ENCODE results near the gene CHD5. TPM values are rescaled to one million over a fixed set of nuclear protein-coding genes. Genes with fewer than 3 reads are reported as not detected.

The CHD5 gene
- polyA plus RNA-seq, 1 donor (not counting 4 experiments of a cell fraction or from before 2014, with no cell fraction given), result 0.07 TPM

DNA sequence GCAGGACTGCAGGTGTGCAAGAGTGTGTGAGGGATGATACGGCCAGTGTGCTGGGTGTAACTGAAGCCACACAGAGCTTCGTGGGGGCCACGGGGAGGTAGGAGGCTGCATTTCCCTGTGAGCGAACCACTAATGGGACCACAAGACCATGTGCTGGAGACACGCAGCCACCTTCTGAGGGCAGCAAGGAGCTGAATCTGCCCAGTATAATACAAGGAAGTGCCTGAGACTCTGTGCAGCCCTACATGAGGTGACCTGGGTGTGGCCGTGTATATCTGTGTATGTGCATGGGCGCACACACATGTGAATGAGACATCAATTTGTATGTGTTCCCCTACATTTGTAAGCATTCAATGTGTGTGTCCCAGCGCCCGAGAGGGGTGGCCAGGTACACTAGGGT, 50.8 kb downstream of the CHD5 start:
- dilution Hi-C loops (cut with MboI; ENCODE audit: extremely low pct_ligation_motif_present, low sequenced_read_pairs), result no loop called here

DNA sequence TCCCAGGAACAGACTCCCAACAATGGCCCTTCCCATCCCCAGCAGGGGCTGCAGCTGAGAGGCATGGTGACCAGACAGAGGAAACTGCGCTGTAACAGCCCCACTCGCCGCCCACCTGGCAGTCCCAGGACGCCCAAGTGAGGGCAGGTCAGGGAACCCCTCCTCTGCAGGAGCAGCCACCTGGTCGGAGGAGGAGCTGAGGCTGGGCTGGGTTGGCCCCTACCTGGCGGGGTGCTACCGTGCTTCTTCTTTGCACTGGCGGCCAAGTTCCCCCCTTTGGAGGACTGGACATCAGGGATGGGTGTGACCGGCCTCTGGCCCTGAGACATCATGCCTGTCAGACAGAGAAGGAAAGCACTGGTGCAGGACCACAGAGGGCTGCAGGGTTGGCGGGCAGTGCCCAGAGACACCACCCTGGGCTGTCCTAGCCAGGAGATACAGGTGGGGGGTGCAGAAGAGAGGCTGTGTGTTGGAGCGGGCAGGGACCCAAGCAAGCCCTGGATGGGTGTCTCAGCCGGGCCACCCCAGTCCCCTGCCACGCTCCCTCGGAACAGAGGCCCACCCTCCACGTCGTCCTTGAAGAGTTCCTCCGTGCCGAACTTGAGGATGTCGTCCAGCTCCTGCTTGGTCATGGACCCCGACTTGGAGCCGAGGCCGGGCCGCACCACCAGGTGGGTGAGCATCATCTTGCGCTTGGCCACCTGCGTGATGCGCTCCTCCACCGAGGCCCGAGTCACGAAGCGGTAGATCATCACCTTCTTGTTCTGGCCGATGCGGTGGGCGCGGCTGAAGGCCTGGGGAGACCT, 51.6 kb downstream of the CHD5 start:
- Histone ChIP-seq H3K4me2 (ENCODE audit: control insufficient read depth, extremely low read depth, insufficient read depth, low read depth, low read length) (no peak overlapping the region), H3K27ac (ENCODE audit: control insufficient read depth, insufficient read depth, low read length) (no peak overlapping the region), H3K79me2 (ENCODE audit: control insufficient read depth, insufficient read depth, low read length) (no peaks in the 10 kb centered on the region), H3K9me3 (ENCODE audit: control insufficient read depth, low read depth, low read length) (no peaks in the 10 kb centered on the region), H3K4me1 (ENCODE audit: control insufficient read depth, extremely low read depth, insufficient read depth, low read length) (no peaks in the 10 kb centered on the region), H3K4me3 (ENCODE audit: control insufficient read depth in 2 of 3, extremely low read depth in 1 of 3, insufficient read depth in 2 of 3, low read depth in 1 of 3, low read length in 3 of 3) (no peak overlapping the region), H3K9me1 (ENCODE audit: control insufficient read depth, extremely low read depth, insufficient read depth, low read length) (no peaks in the 10 kb centered on the region), H3K9ac (ENCODE audit: control insufficient read depth, extremely low read depth, insufficient read depth, low read length) (no peak overlapping the region), H3K36me3 (ENCODE audit: control insufficient read depth in 2 of 2, extremely low read depth in 1 of 2, insufficient read depth in 2 of 2, low read length in 2 of 2) (no peaks in the 10 kb centered on the region), H3K27me3 (ENCODE audit: control insufficient read depth, extremely low read depth, insufficient read depth, low read length) (peaks cover 26% of the 10 kb centered on the region), H4K20me1 (ENCODE audit: control insufficient read depth, extremely low read depth, insufficient read depth, low read length) (no peaks in the 10 kb centered on the region), H2AFZ (ENCODE audit: control insufficient read depth, low read length) (no peak overlapping the region)
- no peak for DNase-seq (ENCODE audit: low read depth, low spot score)
- TF ChIP-seq EZH2 (IDR thresholded peaks at IDR 0.05; ENCODE audit: low read length) (no peak), CTCF (optimal IDR thresholded peaks at IDR 0.05 in 1 of 3, IDR thresholded peaks at IDR 0.05 in 1 of 3, conservative IDR thresholded peaks at IDR 0.05 in 1 of 3; ENCODE audit: extremely low read depth in 1 of 3, insufficient read depth in 2 of 3, low read length in 3 of 3) (no peak)
- no peak for FAIRE-seq
- dilution Hi-C loops (cut with MboI; ENCODE audit: extremely low pct_ligation_motif_present, low sequenced_read_pairs), result no loop called here

More for the DNA sequence above, 50.8 kb downstream of the CHD5 start:
- no peak overlapping the region for H3K27ac ChIP-seq (ENCODE audit: control insufficient read depth, insufficient read depth, low read length)
- no peaks in the 10 kb centered on the region for H3K9me3 ChIP-seq (ENCODE audit: control insufficient read depth, low read depth, low read length)
- no peaks in the 10 kb centered on the region for H3K4me1 ChIP-seq (ENCODE audit: control insufficient read depth, extremely low read depth, insufficient read depth, low read length)
- no peaks in the 10 kb centered on the region for H4K20me1 ChIP-seq (ENCODE audit: control insufficient read depth, extremely low read depth, insufficient read depth, low read length)
- TF ChIP-seq CTCF (optimal IDR thresholded peaks at IDR 0.05 in 1 of 3, IDR thresholded peaks at IDR 0.05 in 1 of 3, conservative IDR thresholded peaks at IDR 0.05 in 1 of 3; ENCODE audit: extremely low read depth in 1 of 3, insufficient read depth in 2 of 3, low read length in 3 of 3) (no peak), EZH2 (IDR thresholded peaks at IDR 0.05; ENCODE audit: low read length) (no peak)
- DNase-seq (ENCODE audit: low read depth, low spot score) (no peak), FAIRE-seq (no peak)
- no peaks in the 10 kb centered on the region for H3K36me3 ChIP-seq (ENCODE audit: control insufficient read depth in 2 of 2, extremely low read depth in 1 of 2, insufficient read depth in 2 of 2, low read length in 2 of 2)
- H3K9ac ChIP-seq (ENCODE audit: control insufficient read depth, extremely low read depth, insufficient read depth, low read length), result no peak overlapping the region
- H2AFZ ChIP-seq (ENCODE audit: control insufficient read depth, low read length), result no peak overlapping the region
- no peak overlapping the region for H3K4me3 ChIP-seq (ENCODE audit: control insufficient read depth in 2 of 3, extremely low read depth in 1 of 3, insufficient read depth in 2 of 3, low read depth in 1 of 3, low read length in 3 of 3)
- peaks cover 26% of the 10 kb centered on the region for H3K27me3 ChIP-seq (ENCODE audit: control insufficient read depth, extremely low read depth, insufficient read depth, low read length)
- no peaks in the 10 kb centered on the region for H3K9me1 ChIP-seq (ENCODE audit: control insufficient read depth, extremely low read depth, insufficient read depth, low read length)
- H3K79me2 ChIP-seq (ENCODE audit: control insufficient read depth, insufficient read depth, low read length), result no peaks in the 10 kb centered on the region
- no peak overlapping the region for H3K4me2 ChIP-seq (ENCODE audit: control insufficient read depth, extremely low read depth, insufficient read depth, low read depth, low read length)

Measured in keratinocyte (primary cell).